ENCODE results near the gene GSC2.

The GSC2 gene

DNA sequence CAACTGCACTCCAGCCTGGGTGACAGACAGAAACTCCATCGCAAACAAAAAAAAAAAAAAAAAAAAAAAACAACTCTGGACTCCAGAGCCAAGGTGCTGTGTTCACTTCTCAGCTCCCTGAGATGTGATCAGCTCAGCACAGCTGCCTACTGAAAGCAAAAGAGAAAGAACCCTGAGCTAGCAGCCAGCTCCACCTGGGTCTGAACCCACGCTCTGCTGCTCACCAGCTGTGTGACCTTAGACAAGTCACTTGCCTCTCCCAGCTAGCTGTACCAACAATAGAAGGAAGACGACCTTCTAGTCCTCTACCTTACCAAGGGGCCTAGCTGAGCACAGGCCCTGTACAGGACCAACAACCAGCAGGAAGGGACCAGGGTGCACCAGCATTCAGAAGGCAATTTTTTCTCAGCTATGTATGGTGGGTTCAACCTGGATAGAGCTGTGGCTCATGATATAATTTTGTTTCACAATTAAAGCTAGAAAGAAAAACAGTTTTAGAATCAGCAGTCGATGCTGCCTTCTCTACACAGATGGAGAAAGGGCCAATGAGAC, 31.7 kb downstream of the GSC2 start:
- no peak for DNase-seq

DNA sequence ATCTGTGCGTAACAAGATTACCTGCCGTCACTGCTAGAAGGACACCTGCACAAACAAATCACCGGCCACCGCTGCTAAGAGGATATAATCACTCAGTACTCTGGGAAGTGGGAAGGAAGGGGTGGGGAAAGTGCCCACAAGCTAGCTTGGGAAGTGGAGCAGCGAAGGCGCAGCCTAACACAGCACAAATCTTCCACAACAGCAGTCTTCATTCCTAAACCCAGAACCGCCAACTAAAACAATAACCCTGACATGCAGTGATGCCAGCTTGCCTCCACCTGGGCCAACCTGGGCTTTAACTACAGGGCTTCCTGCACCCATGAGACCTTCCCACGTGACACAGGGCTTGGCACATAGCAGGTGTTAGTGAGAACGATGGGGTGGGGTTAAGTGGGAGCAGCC, 33.0 kb downstream of the GSC2 start:
- peak; percentile 76 for DNase-seq

DNA sequence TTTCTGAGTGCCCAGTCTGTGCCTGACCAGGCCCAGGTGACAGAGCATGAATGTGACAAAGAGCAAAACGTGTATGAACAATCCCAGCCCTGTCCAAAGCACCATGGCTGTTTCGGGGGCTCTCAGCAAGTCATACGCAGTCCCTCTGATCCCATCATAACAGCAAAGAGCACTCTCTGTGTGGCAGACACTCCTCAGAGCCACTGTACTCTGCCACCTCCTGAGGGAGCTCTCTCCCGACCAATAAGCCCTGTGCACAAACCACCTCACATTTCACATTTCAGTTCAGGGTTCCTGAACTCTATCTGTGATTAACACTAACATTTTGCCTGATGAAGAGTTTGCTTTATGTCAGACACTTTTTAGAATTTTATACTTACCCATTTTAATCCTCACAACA, 34.5 kb downstream of the GSC2 start:
- no peak for DNase-seq

DNA sequence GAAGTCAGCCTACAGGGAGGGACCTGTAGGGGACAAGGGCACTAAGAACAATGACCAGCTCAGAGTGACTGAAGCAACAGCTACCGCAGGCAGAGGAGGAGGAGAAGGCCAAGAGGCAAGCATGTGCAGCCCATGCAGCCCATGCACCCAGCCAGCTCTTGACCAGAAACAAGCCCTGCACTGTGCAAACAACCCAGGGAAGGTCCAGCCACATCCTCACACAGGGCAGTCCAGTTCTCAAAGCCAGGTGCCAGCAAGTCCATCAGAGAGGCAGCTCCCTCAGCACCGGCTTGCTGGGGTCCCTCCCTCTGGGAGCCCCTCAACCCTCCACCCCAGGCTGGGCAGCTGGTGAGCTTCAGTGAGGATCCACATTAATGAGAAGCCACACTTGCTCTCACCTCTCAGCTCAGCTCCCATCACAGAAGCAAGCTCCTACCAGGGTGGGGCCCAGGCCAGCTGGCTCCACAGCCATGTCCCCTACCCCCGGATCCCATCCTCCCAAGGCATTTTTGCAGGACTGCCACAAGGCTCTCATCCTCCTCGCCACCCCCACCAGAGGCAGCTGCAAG, 35.0 kb downstream of the GSC2 start:
- no peak for DNase-seq

DNA sequence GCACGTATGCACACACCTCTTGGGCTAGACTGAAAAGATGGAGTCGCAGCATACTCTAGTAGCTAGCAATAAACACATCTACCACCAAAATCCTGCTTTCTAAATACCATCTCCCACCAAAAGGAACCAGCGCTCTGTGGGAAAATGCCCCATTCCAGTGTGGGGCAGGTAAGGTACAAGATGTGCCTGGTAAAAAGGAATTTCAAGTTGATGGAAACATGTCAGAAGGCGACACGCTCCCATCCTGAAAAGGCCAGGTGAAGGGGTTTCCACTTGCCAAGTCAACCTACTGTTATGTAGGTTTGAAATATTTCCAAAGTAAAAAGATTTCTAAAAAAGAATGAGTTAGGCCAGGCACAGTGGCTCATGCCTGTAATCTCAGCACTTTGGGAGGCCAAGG, 36.7 kb downstream of the GSC2 start:
- no peak for DNase-seq

DNA sequence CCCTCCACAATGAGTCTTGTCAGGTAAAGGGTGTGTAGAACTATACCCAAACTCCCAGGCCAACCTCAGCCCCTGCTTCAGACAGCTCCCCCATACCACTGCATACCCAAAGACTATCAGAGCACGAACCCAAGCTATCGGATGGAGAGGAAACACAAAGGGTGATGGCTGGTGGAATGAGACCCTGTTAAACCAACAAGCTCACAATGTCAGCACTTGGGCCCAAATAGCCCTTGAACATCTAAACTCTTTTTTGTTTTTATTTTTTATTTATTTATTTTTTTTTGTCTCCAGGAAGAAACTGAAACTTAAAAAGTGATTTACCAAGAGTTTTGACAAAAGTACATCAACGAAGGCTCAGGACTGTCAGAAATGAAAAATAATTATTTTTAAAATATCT, 38.5 kb downstream of the GSC2 start:
- no peak for DNase-seq

DNA sequence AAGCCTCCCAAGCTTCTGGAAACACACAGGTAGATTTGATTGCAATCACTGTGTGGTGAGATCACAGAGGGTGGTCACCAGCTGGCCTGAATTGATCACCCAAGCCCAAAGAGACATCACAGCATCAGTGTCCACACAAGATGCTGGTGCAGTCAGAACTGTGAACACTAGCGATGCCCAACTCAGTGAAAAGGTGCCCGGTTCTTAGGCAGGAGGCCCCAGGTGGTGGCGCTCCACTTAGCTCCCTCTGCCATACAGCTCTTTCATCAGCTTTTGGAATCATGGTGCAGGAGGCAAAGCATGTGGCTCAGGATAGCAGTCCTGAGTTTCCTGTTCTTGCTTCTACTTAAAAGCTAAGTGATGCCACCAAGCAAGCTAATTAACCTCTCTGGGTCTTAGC, 39.0 kb downstream of the GSC2 start:
- no peak for DNase-seq

DNA sequence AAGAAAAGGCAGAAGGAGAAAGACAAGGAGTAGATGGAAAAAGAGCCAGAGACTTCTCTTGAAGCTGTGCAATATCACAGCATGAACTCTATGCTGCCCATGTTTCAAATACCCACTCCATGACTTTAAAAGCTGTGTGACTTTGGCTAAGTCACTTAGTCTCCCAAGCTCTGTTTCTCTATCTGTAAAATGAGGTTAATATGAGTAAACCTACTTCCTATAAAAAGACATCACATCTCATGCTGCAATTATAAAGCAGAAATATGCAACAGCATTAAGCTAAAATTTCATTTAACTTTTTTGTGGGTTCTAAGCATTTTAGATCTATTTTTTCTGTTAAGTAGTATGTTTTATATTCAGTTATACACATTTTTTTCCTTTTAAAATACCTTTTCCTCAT, 39.4 kb downstream of the GSC2 start:
- DNase-seq, result no peak

DNA sequence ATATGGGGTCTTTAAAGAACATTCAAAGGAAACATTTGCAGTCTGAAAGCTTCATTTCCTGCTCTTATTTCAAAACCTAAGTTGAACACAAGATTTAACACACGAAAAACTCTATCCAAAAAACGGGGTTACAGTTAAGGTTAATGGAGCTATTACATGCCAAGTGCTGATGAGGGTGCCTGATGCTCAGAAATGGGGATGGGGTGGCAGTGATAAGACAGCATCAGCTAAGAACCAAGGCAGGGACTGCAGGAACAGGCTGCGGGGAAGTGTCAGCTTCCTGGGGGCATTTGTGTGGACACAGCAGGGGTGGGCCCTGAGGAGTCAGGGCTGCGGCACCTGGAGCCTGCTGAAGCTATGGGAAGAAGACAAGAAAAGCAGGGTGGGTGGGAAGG, 40.0 kb downstream of the GSC2 start:
- DNase-seq, result no peak

DNA sequence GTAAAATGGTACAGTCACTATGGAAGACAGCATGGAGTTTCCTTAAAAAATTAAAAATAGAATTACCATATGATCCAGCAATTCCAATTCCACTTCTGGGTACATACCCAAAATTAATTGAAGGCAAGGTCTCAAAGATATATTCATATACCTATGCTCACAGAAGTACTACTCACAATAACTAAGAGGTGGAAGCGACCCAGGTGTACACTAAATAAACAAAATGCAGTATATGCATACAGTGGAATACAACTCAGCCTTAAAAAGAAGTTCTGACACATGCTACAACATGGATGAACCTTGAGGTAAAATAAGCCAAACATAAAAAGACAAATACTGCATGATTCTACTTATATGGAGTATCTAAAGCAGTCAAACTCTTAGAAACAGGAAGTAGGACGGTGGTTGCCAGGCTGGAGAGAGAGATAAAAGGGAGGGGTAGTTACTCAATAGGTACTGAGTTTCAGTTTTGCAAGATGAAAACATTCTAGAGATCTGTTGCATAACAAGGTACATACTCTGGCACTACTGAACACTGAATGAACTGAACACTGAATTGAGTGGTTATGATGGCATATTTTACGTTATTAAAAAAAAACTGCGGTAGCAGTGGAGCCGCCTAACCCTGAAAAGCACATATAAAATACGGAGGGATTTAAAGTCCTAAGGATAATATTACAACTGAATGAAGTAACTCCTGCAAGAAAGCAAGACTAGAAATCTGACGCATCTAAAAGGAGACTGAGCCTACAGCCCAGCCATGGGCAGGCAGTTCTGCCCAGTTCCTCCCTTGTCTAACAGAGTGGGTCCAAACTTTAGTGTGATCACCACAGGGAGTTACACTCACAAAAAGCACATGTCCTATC, 40.7 kb downstream of the GSC2 start:
- peak; percentile 30 for DNase-seq

DNA sequence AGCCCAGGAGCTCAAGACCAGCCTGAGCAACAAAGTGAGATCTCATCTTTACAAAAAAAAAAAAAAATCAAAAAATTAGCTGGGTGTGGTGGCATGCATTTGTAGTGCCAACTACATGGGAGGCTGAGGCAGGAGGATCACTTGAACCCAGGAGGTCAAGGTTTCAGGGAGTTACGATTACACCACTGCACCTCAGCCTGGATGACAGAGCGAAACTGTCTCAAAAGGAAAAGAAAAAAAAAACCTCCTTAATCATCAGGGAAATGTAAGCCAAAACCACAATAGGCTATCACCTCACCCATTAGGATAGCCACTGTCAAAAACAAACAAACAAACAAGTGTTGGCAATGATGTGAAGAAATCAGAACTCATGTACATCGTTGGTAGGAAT, 41.3 kb downstream of the GSC2 start:
- DNase-seq, result no peak

DNA sequence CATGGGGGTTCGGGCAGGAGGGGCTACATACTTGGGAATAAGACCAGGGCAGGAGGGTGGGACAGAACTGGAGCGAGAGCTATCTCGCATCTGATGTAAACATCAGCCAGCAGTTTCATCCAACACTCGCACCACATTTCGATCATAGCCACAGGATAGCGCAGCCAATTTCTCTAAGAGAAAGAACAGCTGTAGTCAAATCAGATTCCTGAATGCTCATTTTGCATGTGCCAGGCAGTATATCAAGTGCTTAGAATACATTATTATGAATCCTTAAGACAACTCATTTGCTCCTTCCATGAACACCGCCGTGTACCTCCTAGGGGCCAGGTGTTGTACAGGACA, 42.4 kb downstream of the GSC2 start:
- no peak for DNase-seq

DNA sequence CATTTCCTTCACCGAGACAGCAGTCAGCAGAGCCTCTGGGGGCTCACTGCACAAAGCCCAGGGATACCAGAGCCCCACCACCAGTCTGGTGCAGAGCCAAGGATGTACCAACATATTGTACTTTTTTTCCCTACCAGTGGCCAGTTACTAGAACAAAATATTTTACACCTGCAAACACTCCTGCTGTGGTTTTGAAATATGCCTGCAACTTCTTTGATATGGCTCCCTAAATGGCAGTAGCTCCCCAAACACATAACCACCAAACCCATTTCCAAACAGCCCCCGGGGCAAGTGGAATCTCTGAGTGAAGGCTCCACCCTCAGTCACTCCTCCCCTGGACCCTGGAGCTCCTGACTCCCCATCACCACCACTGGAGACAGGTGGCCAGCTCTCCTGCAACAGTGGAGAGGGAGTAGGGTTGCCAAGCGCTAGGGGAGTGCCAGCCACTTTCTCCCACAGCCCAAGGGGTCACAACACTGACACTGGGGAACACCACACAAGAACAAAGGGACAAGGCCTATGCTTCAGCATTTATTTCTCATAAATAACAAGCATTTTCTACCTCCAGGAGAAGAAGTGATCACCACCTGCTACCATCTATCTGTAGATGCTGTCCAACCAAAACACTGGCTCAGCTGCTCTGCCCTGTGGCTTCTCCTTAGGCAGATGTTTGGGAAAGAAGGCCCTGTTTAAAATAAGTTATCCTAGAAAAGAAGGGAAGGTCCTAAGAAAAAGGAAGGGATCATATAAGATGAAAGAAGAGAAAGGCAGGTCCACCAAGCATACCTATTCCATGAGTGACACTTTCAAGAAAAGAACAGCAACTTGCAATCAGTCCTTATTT, 43.0 kb downstream of the GSC2 start:
- no peak for DNase-seq

DNA sequence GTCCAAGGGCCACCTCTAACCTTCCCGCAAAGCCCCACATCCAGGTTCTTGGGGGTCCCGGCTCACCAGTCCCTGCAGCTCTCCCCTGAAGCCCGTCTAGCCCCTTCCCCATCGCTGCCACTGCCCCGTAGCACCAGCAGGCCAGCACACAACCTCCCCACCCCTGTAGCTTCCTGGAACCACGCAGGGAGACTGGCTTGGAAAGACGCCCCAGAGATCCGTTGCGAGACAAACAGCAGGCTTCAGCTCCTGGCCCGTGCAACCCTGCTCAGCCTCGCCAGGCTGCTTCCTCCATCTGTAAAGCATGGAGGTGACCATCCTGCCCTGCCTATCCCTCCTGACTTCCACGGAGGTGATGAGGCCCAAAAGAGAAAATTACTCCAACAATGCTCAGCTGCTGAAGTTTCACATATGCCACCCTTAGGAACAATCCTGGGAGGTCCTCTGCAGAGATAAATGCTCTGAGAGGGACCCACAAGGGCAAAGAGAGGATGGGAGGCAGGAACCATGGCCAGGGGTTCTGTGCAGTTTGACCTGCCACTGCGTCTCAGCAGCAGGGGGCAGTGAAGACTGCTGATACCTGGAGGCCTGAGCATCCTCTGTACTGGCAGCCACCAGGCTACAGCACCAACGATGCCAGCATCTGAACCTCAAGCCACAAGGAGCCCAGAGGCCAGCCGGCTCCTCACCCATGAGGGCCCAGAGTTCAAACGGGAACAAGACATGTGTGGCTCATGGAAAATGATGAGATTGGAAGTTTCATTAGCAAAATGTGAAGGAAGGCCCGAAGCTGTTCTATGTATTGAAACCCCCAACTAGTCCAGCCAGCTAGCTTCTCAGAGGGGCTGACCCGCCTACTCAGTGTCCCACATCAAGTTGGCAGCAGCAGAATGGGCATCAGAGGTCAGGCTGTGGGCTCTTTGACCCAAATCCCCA, 44.0 kb downstream of the GSC2 start:
- no peak for DNase-seq

DNA sequence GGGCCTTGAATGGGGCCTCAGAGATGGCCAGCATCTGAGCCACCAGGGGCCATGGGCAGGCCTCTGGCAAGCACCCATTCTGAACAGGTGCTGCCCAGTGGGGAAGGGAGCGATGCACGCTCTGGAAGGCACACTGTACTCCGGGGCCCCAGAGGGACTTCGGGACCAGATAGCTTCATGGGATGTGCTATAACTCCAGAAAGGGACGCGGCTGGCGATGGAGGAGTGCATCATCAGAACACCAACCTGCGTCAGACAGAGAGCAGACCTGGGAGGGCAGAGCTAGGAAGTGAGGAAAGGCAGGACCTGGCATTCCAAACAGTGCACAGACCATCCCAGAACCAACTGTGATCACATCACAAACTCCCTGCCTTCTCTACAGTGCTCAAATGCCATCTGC, 44.6 kb downstream of the GSC2 start:
- DNase-seq, result no peak

DNA sequence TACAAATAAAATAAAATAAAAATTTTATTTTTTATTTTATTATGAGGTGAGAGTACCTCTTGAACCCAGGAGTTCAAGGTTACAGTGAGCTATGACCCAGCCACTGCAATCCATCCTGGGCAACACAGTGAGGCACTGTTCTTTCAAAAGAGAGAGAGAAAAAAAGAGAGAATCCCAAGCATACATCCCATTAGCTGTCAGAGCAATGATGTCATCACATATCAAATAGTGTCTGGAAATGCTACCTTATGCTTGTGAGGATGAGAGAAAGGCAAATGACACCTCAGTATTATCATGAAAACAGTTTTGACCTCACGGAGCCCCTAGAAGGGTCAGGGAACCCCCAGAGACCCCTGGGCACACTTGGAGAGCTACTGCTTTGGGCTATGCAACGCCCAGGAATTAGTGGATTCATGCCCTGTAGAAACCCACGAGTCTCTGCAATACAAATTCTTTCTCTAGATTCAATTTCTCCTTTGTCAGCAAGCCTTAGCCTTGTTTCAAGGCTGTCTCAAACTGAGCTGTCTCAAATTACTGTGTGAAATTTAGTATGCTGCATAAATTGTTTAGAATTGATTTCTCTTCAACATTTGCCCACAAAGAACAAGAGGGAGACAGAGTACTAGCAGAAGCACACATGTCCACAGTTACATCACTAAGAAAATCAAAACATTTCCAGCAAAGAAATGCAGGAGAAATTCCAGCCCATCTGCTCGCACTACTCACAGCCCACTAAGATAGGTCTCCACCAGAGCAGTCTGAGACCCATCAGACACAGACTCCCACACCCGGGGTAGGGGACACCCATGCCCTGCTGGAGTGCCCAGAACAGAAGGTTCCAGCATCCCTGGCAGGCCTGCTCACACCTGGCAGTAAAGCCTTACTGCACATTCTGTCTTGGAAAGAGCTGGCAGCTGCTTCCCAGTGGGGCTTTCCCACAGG, 45.9 kb downstream of the GSC2 start:
- no peak for DNase-seq

DNA sequence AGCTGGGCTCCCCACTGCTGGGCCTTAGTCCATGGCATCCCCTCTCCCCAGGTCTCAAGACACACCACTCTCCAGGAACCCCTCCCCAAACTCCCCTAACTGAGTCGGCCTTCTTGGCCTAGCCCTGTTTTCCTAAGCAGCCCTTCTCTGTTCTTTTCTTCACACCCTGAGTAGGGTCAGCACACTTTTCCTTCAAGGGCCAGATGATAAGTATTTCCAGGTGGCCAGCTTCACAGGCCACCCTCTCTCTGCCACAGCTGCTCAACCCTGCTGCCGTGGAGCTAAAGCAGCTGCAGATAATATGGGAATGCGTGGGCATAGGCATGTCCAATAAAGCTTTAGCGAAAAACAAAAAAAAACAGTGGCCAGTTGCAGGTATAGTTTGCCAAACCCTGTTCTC, 51.9 kb downstream of the GSC2 start:
- DNase-seq, result no peak

DNA sequence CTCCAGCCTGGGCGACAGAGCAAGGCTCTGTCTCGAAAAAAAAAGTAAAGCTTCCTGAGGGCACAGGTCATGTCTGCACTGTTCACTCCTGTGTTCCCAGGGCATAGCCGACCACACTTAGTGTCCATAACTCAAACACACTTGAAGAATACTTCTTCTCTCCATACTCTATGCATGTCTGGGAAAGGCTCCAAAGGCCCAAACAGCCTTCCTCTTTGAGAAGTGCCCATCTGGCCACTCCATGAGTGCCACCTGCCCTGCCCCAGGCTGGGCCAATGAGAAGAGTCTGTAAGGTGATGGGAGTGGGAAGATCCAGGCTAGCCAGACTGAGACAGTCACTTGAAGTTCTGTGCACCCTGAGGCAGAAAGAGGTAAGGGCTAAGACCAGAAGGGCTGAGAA, 52.6 kb downstream of the GSC2 start:
- no peak for DNase-seq

Data from NCI-H2029 treated with DMSO at 0.1 percent for 48 hours (cell line).